Hematopoietic multipotent progenitor cell (in vitro differentiated cells): Measurements from ENCODE around the gene NR2C2. TPM values are rescaled to one million over a fixed set of nuclear protein-coding genes. Genes with fewer than 3 reads are reported as not detected.

Experiments used
- DNase-seq, 3 donors: peaks; one replicate each; pipeline ENCODE4 v3.0.0-alpha.2; 2011 to 2015; ENCODE audit warnings: low read depth in 2 of 3, low spot score in 2 of 3
- total RNA-seq: library from RNA; depleted of rRNA; stranded (reverse); fragments of >200 nt; gene quantifications from one replicate; pipeline ENCODE4 v1.2.3, GENCODE V29; 2012

The NR2C2 gene
- total RNA-seq, 1 donor: 36.6 TPM

- DNase-seq: no peak
Observed at GRCh38 chr3:15096046-15096445, 148.7 kb downstream of the NR2C2 start.

- peak in 2 of 3 donors; percentile 75 to 77 for DNase-seq
Observed at GRCh38 chr3:15097891-15098290, 150.5 kb downstream of the NR2C2 start.

Other genes with a start within 250 kb of the NR2C2 start
- gene FGD5, start 128.6 kb upstream of the NR2C2 start, total RNA-seq: 21.8 TPM
- 21.3 TPM for gene MRPS25, start 117.7 kb downstream of the NR2C2 start, total RNA-seq
- 12.4 TPM for gene RBSN, start 151.6 kb downstream of the NR2C2 start, total RNA-seq